HG03342 (cell line): ENCODE results near the gene RPL28.
A peak's percentile ranks its signal among the peaks of the same experiment; 100 is the strongest.

Experiments used
- ATAC-seq: cut with Tn5 transposase; IDR thresholded peaks from one replicate; pipeline ENCODE4 v1.9.1; 2021; ENCODE audit warnings: mild to moderate bottlenecking, moderate library complexity; ENCODE audit not compliant: unreplicated experiment

The RPL28 gene

GRCh38 chr19:55385724-55386492 is at the start of gene RPL28:
TSS of gene RPL28 (plus strand) at chr19:55385932. CDS start at chr19:55386358, 426 bp downstream.
- peak; percentile 63 for ATAC-seq

- no peak for ATAC-seq
Observed at GRCh38 chr19:55336101-55336500, 49.6 kb upstream of the RPL28 start.

GRCh38 chr19:55339105-55339888 is 46.4 kb upstream of the RPL28 start, which contains the start of gene KMT5C:
TSS of gene KMT5C (plus strand) at chr19:55339876. CDS start at chr19:55341937, 2,061 bp downstream.
- peak; percentile 73 for ATAC-seq

- peak; percentile 1 for ATAC-seq
Observed at GRCh38 chr19:55339889-55340783, 45.6 kb upstream of the RPL28 start.

GRCh38 chr19:55340784-55341147 is 45.0 kb upstream of the RPL28 start:
- ATAC-seq = no peak

GRCh38 chr19:55341171-55341588 is 44.6 kb upstream of the RPL28 start:
- ATAC-seq = no peak

- no peak for ATAC-seq
Observed at GRCh38 chr19:55341595-55342531, 43.9 kb upstream of the RPL28 start.

- ATAC-seq = no peak
Observed at GRCh38 chr19:55344444-55344843, 41.3 kb upstream of the RPL28 start.

- no peak for ATAC-seq
Observed at GRCh38 chr19:55345101-55345817, 40.5 kb upstream of the RPL28 start.

- ATAC-seq = no peak
Observed at GRCh38 chr19:55345818-55346724, 39.7 kb upstream of the RPL28 start.

- ATAC-seq = no peak
Observed at GRCh38 chr19:55346725-55347441, 38.8 kb upstream of the RPL28 start.

GRCh38 chr19:55347442-55348009 is 38.2 kb upstream of the RPL28 start:
- ATAC-seq = no peak

- no peak for ATAC-seq
Observed at GRCh38 chr19:55348317-55349034, 37.3 kb upstream of the RPL28 start.

- ATAC-seq = no peak
Observed at GRCh38 chr19:55350620-55351315, 35.0 kb upstream of the RPL28 start.

- ATAC-seq = no peak
Observed at GRCh38 chr19:55352040-55352439, 33.7 kb upstream of the RPL28 start.

GRCh38 chr19:55352549-55353145 is 33.1 kb upstream of the RPL28 start:
- no peak for ATAC-seq
